H4 (cell line): ENCODE data around the gene SPRYD4. TPM values are rescaled to one million over a fixed set of nuclear protein-coding genes. Genes with fewer than 3 reads are reported as not detected.
"Not testable (repeated sequence)": the region's sequence is repeated elsewhere in the genome, so short reads cannot be mapped to it uniquely, and the experiment has no call there.

Experiments used
- DNase-seq: peaks from one replicate; pipeline ENCODE4 v3.0.0-alpha.2; 2015; ENCODE audit warnings: low spot score
- total RNA-seq: library from RNA; depleted of rRNA; stranded (reverse); fragments of >200 nt; shearing (Covaris generic); gene quantifications from 2 replicates; pipeline ENCODE4 v1.2.3, GENCODE V29; 2014

The SPRYD4 gene
- total RNA-seq, 1 experiment from 2014 or later: 1.6 TPM

GRCh38 chr12:56476972-56477432, 8.6 kb downstream of the SPRYD4 start:
- no peak for DNase-seq

- no peak for DNase-seq
Measured at GRCh38 chr12:56477521-56478225, 9.3 kb downstream of the SPRYD4 start.

- DNase-seq: no peak
Measured at GRCh38 chr12:56479625-56480024, 11.2 kb downstream of the SPRYD4 start.

GRCh38 chr12:56484566-56484965, 16.2 kb downstream of the SPRYD4 start:
- no peak for DNase-seq

GRCh38 chr12:56486694-56487093, 18.3 kb downstream of the SPRYD4 start:
- no peak for DNase-seq

GRCh38 chr12:56487448-56488040, 19.2 kb downstream of the SPRYD4 start:
- DNase-seq: no peak

GRCh38 chr12:56488041-56488955, 19.9 kb downstream of the SPRYD4 start, which contains the start of gene GLS2:
Gene GLS2, minus strand, starts transcription at chr12:56488161. Its CDS starts 43 bp downstream, at chr12:56488118.
- no peak for DNase-seq

GRCh38 chr12:56490360-56490759, 22.0 kb downstream of the SPRYD4 start:
- no peak for DNase-seq

- not testable (repeated sequence) for DNase-seq
Measured at GRCh38 chr12:56493409-56494105, 25.2 kb downstream of the SPRYD4 start.

GRCh38 chr12:56494106-56494415, 25.7 kb downstream of the SPRYD4 start:
- DNase-seq: not testable (repeated sequence)

GRCh38 chr12:56494481-56494880, 26.1 kb downstream of the SPRYD4 start:
- DNase-seq: not testable (repeated sequence)

- DNase-seq: not testable (repeated sequence)
Measured at GRCh38 chr12:56496704-56497103, 28.3 kb downstream of the SPRYD4 start.

- not testable (repeated sequence) for DNase-seq
Measured at GRCh38 chr12:56498126-56498902, 29.9 kb downstream of the SPRYD4 start.

- not testable (repeated sequence) for DNase-seq
Measured at GRCh38 chr12:56499452-56499851, 31.1 kb downstream of the SPRYD4 start.

GRCh38 chr12:56499879-56500278, 31.5 kb downstream of the SPRYD4 start:
- not testable (repeated sequence) for DNase-seq

- no peak for DNase-seq
Measured at GRCh38 chr12:56510786-56511185, 42.4 kb downstream of the SPRYD4 start.

GRCh38 chr12:56514014-56514318, 45.6 kb downstream of the SPRYD4 start:
- DNase-seq: not testable (repeated sequence)

GRCh38 chr12:56517854-56518253, 49.5 kb downstream of the SPRYD4 start:
- no peak for DNase-seq

GRCh38 chr12:56518570-56518969, 50.2 kb downstream of the SPRYD4 start:
- DNase-seq: no peak

GRCh38 chr12:56520048-56520447, 51.7 kb downstream of the SPRYD4 start:
- DNase-seq: no peak

- no peak for DNase-seq
Measured at GRCh38 chr12:56520506-56520905, 52.1 kb downstream of the SPRYD4 start.
